Dermis lymphatic vessel endothelial cell (primary cell): Measurements from ENCODE around the gene SOWAHC. TPM values are rescaled to one million over a fixed set of nuclear protein-coding genes. Genes with fewer than 3 reads are reported as not detected.

Experiments used
- total RNA-seq: library from RNA; depleted of rRNA; stranded (reverse); fragments of >200 nt; gene quantifications from 2 replicates; pipeline ENCODE4 v1.2.1, GENCODE V29; 2014

SOWAHC gene, protein sequence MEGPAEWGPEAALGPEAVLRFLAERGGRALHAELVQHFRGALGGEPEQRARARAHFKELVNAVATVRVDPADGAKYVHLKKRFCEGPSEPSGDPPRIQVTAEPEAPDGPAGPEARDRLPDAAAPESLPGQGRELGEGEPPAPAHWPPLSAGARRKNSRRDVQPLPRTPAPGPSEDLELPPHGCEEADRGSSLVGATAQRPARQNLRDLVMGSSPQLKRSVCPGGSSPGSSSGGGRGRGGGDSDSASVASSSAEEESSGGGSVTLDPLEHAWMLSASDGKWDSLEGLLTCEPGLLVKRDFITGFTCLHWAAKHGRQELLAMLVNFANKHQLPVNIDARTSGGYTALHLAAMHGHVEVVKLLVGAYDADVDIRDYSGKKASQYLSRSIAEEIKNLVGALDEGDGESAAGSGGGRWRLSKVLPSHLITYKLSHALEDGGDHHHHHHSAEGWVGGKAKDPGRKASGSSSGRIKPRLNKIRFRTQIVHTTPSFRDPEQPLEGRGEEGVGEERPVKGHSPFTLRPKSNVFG
- total RNA-seq, result 9.9 and 10.6 TPM in 2 replicates

GRCh38 chr2:109613922-109614714 is at the start of gene SOWAHC, which contains the start of gene SEPTIN10:
TSS of gene SOWAHC (plus strand) at chr2:109614364. CDS start at chr2:109614490, 126 bp downstream.
TSS of gene SEPTIN10 (minus strand) at chr2:109613966. CDS start at chr2:109613827, 139 bp downstream.

Other genes with a start within 250 kb of the SOWAHC start
- gene SEPTIN10, start 398 bp upstream of the SOWAHC start, total RNA-seq, result 122 and 146 TPM in 2 replicates
- gene RGPD5, start 179.9 kb downstream of the SOWAHC start, total RNA-seq, result 17.8 and 23.8 TPM in 2 replicates